ACC112 (cell line): ENCODE measurements around the gene PRSS48.
"Not testable (repeated sequence)": the region's sequence is repeated elsewhere in the genome, so short reads cannot be mapped to it uniquely, and the experiment has no call there.

Source experiments
- H2AFZ ChIP-seq: fragments of 200-600 bp; sonication (generic); one replicate; pipeline ENCODE4 v1.6.0; 2017; ENCODE audit warnings: antibody characterized with exemption, low read length; ENCODE audit not compliant: unreplicated experiment
- H3K27ac ChIP-seq: fragments of 200-600 bp; sonication (generic); 2 replicates; pipeline ENCODE4 v1.5.1; 2014; ENCODE audit warnings: low read depth, mild to moderate bottlenecking, antibody characterized with exemption, low read length, moderate library complexity
- H3K27me3 ChIP-seq: fragments of 200-600 bp; sonication (generic); 2 replicates; pipeline ENCODE4 v1.6.1; 2014; ENCODE audit warnings: mild to moderate bottlenecking, antibody characterized with exemption, low read length, moderate library complexity, mixed read lengths; ENCODE audit not compliant: insufficient read depth
- H3K36me3 ChIP-seq: fragments of 200-600 bp; sonication (generic); 2 replicates; pipeline ENCODE4 v1.6.1; 2016; ENCODE audit warnings: mild to moderate bottlenecking, antibody characterized with exemption, low read length, moderate library complexity, mixed read lengths; ENCODE audit not compliant: insufficient read depth
- H3K4me1 ChIP-seq: fragments of 200-600 bp; sonication (generic); one replicate; pipeline ENCODE4 v1.6.1; 2016; ENCODE audit warnings: low read length, mixed read lengths; ENCODE audit not compliant: insufficient read depth, unreplicated experiment, control insufficient read depth
- H3K4me3 ChIP-seq: fragments of 200-600 bp; sonication (generic); 2 replicates; pipeline ENCODE4 v1.5.1; 2014; ENCODE audit warnings: mild to moderate bottlenecking, low read depth, low read length
- H3K79me2 ChIP-seq: fragments of 200-600 bp; sonication (generic); one replicate; pipeline ENCODE4 v1.6.0; 2016; ENCODE audit warnings: low read length; ENCODE audit not compliant: control insufficient read depth, unreplicated experiment, insufficient read depth

Gene PRSS48

GRCh38 chr4:151260526-151260925 is 16.4 kb upstream of the PRSS48 start:
- Histone ChIP-seq H3K4me3 (no peak overlapping the region), H2AFZ (no peak overlapping the region), H3K4me1 (no peaks in the 10 kb centered on the region), H3K27ac (no peak overlapping the region), H3K36me3 (no peaks in the 10 kb centered on the region), H3K79me2 (peaks cover 5% of the 10 kb centered on the region), H3K27me3 (no peaks in the 10 kb centered on the region)

GRCh38 chr4:151263455-151263854 is 13.5 kb upstream of the PRSS48 start:
- H3K4me1 ChIP-seq: peaks cover 7% of the 10 kb centered on the region
- H3K27ac ChIP-seq: no peak overlapping the region
- no peaks in the 10 kb centered on the region for H3K27me3 ChIP-seq
- H2AFZ ChIP-seq: no peak overlapping the region
- peaks cover 3% of the 10 kb centered on the region for H3K79me2 ChIP-seq
- no peaks in the 10 kb centered on the region for H3K36me3 ChIP-seq
- H3K4me3 ChIP-seq: no peak overlapping the region

- H3K4me3 ChIP-seq: no peak overlapping the region
- no peak overlapping the region for H2AFZ ChIP-seq
- peaks cover 3% of the 10 kb centered on the region for H3K79me2 ChIP-seq
- no peaks in the 10 kb centered on the region for H3K27me3 ChIP-seq
- H3K36me3 ChIP-seq: no peaks in the 10 kb centered on the region
- H3K27ac ChIP-seq: no peak overlapping the region
- H3K4me1 ChIP-seq: peaks cover 7% of the 10 kb centered on the region
These were observed 10.5 kb upstream of the PRSS48 start for GRCh38 chr4:151266497-151266896.

GRCh38 chr4:151267104-151267503 is 9.9 kb upstream of the PRSS48 start:
- H3K36me3 ChIP-seq: no peaks in the 10 kb centered on the region
- H3K27me3 ChIP-seq: no peaks in the 10 kb centered on the region
- no peak overlapping the region for H3K4me3 ChIP-seq
- peaks cover 7% of the 10 kb centered on the region for H3K4me1 ChIP-seq
- no peak overlapping the region for H3K27ac ChIP-seq
- no peak overlapping the region for H2AFZ ChIP-seq
- H3K79me2 ChIP-seq: peaks cover 3% of the 10 kb centered on the region

GRCh38 chr4:151267822-151268535 is 9.0 kb upstream of the PRSS48 start:
- Histone ChIP-seq H3K4me3 (no peak overlapping the region), H3K79me2 (no peaks in the 10 kb centered on the region), H2AFZ (no peak overlapping the region), H3K27ac (no peak overlapping the region), H3K4me1 (peaks cover 7% of the 10 kb centered on the region), H3K36me3 (no peaks in the 10 kb centered on the region), H3K27me3 (no peaks in the 10 kb centered on the region)

- H3K79me2 ChIP-seq, H2AFZ ChIP-seq, H3K27ac ChIP-seq, H3K4me3 ChIP-seq, H3K4me1 ChIP-seq, H3K36me3 ChIP-seq, H3K27me3 ChIP-seq: not testable (repeated sequence)
These were observed 8.1 kb upstream of the PRSS48 start for GRCh38 chr4:151268905-151269304.

- H3K27ac ChIP-seq: no peak overlapping the region
These were observed 7.7 kb downstream of the PRSS48 start for GRCh38 chr4:151284534-151285245.

GRCh38 chr4:151287409-151287808 is 10.4 kb downstream of the PRSS48 start:
- Histone ChIP-seq H3K36me3 (no peaks in the 10 kb centered on the region; the same call in 1 of the 2 replicates), H3K79me2 (no peaks in the 10 kb centered on the region), H2AFZ (no peak overlapping the region), H3K27ac (no peak overlapping the region), H3K27me3 (no peaks in the 10 kb centered on the region), H3K4me1 (peaks cover 15% of the 10 kb centered on the region), H3K4me3 (no peak overlapping the region)

More at GRCh38 chr4:151284534-151285245, 7.7 kb downstream of the PRSS48 start:
- Histone ChIP-seq H3K4me3 (no peak overlapping the region), H2AFZ (no peak overlapping the region), H3K36me3 (no peaks in the 10 kb centered on the region; the same call in 1 of the 2 replicates), H3K27me3 (no peaks in the 10 kb centered on the region), H3K79me2 (no peaks in the 10 kb centered on the region), H3K4me1 (no peaks in the 10 kb centered on the region)

GRCh38 chr4:151291485-151291884 is 14.5 kb downstream of the PRSS48 start:
- H2AFZ ChIP-seq: no peak overlapping the region
- no peaks in the 10 kb centered on the region for H3K27me3 ChIP-seq
- no peaks in the 10 kb centered on the region for H3K79me2 ChIP-seq
- no peak overlapping the region for H3K4me3 ChIP-seq
- peaks cover 15% of the 10 kb centered on the region for H3K4me1 ChIP-seq
- H3K27ac ChIP-seq: peak overlapping the region; percentile 40
- no peaks in the 10 kb centered on the region for H3K36me3 ChIP-seq

GRCh38 chr4:151292038-151292437 is 15.1 kb downstream of the PRSS48 start:
- Histone ChIP-seq H3K4me1 (peaks cover 15% of the 10 kb centered on the region), H3K79me2 (no peaks in the 10 kb centered on the region), H3K4me3 (no peak overlapping the region), H3K27ac (peak overlapping the region; percentile 40), H3K36me3 (no peaks in the 10 kb centered on the region), H2AFZ (no peak overlapping the region), H3K27me3 (no peaks in the 10 kb centered on the region)
